Measurements from ENCODE around the gene FOXF1.

The FOXF1 gene

GRCh38 chr16:86464044-86464443, 46.3 kb upstream of the FOXF1 start:
- Histone ChIP-seq H3K9me2 (replicated peaks; ENCODE audit: insufficient read depth, low read length) (no peaks in the 10 kb centered on the region), H2AFZ (ENCODE audit: low read length) (no peak overlapping the region), H3K4me1 (ENCODE audit: low read length) (no peaks in the 10 kb centered on the region), H3K27me3 (replicated peaks; ENCODE audit: insufficient read depth, low read length) (peaks cover 19% of the 10 kb centered on the region), H3F3A (ENCODE audit: insufficient read depth, low read length) (no peaks in the 10 kb centered on the region), H3K9me3 (replicated peaks; ENCODE audit: insufficient read depth, low read length) (no peaks in the 10 kb centered on the region), H3K79me2 (ENCODE audit: low read length) (no peaks in the 10 kb centered on the region), H3K27ac (ENCODE audit: low read length) (no peak overlapping the region), H3K9ac (ENCODE audit: low read length) (no peak overlapping the region), H3K4me3 (ENCODE audit: low read length) (no peak overlapping the region), H3K4me2 (ENCODE audit: low read depth, low read length) (no peak overlapping the region), H3K36me3 (replicated peaks; ENCODE audit: insufficient read depth, low read length) (no peaks in the 10 kb centered on the region), H4K20me1 (ENCODE audit: insufficient read depth, low read length) (no peaks in the 10 kb centered on the region)
- DNase-seq = no peak
- no peak for TF ChIP-seq EZH2 (optimal IDR thresholded peaks at IDR 0.05; ENCODE audit: low read depth, low read length)
- TF ChIP-seq EZH2phosphoT487 (IDR thresholded peaks at IDR 0.05; ENCODE audit: low read length) = no peak
- TF ChIP-seq, protein P1, sequence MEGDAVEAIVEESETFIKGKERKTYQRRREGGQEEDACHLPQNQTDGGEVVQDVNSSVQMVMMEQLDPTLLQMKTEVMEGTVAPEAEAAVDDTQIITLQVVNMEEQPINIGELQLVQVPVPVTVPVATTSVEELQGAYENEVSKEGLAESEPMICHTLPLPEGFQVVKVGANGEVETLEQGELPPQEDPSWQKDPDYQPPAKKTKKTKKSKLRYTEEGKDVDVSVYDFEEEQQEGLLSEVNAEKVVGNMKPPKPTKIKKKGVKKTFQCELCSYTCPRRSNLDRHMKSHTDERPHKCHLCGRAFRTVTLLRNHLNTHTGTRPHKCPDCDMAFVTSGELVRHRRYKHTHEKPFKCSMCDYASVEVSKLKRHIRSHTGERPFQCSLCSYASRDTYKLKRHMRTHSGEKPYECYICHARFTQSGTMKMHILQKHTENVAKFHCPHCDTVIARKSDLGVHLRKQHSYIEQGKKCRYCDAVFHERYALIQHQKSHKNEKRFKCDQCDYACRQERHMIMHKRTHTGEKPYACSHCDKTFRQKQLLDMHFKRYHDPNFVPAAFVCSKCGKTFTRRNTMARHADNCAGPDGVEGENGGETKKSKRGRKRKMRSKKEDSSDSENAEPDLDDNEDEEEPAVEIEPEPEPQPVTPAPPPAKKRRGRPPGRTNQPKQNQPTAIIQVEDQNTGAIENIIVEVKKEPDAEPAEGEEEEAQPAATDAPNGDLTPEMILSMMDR (IDR thresholded peaks at IDR 0.05; ENCODE audit: low read length) = no peak

- Histone ChIP-seq H3K4me3 (ENCODE audit: low read length) (no peak overlapping the region), H3K9me3 (replicated peaks; ENCODE audit: insufficient read depth, low read length) (no peaks in the 10 kb centered on the region), H3F3A (ENCODE audit: insufficient read depth, low read length) (no peaks in the 10 kb centered on the region), H3K9me2 (replicated peaks; ENCODE audit: insufficient read depth, low read length) (no peaks in the 10 kb centered on the region), H3K9ac (ENCODE audit: low read length) (no peak overlapping the region), H3K27me3 (replicated peaks; ENCODE audit: insufficient read depth, low read length) (peaks cover 25% of the 10 kb centered on the region), H3K4me2 (ENCODE audit: low read depth, low read length) (no peak overlapping the region), H3K36me3 (replicated peaks; ENCODE audit: insufficient read depth, low read length) (no peaks in the 10 kb centered on the region), H3K4me1 (ENCODE audit: low read length) (no peaks in the 10 kb centered on the region), H2AFZ (ENCODE audit: low read length) (no peak overlapping the region), H3K79me2 (ENCODE audit: low read length) (no peaks in the 10 kb centered on the region), H3K27ac (ENCODE audit: low read length) (no peak overlapping the region), H4K20me1 (ENCODE audit: insufficient read depth, low read length) (no peaks in the 10 kb centered on the region)
- DNase-seq = no peak
- TF ChIP-seq, protein P1 (IDR thresholded peaks at IDR 0.05; ENCODE audit: low read length) = no peak
- no peak for TF ChIP-seq EZH2 (optimal IDR thresholded peaks at IDR 0.05; ENCODE audit: low read depth, low read length)
- TF ChIP-seq EZH2phosphoT487 (IDR thresholded peaks at IDR 0.05; ENCODE audit: low read length) = no peak
These were observed 44.9 kb upstream of the FOXF1 start for GRCh38 chr16:86465434-86465833.

DNA sequence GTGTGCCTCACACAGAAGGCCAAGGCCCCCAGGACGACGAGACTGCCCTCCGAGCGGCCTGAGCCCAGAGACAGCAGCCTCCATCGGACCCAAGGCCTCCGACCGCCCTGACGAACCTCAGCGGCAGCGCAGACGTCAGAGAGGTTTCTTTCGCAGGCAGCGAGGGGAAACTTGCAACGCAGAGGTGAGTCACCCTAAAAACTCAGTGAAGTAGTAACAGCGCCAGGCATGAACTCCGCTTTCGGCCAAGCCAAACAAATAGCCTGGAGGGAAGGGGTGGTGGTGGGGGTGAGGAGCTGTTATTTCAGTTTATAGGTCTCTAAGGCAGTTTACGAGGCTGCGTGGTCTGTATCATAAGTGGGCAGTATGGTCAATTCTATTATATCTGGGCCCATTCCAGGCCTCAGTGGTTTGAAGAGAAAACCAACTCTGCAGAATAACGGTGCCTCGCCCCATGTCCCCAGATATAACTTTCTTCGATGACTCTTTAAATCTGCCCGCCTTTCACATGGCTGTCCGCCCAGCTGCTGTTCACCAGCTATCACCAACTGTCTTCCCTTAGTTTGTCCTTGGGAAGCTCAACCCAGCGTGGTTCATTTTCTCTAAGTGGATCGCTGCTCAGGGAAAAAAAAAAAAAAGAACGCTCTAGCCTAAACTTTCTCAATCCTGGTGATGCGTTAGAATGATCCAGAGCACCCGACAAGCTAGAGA, 43.5 kb upstream of the FOXF1 start:
- Histone ChIP-seq H4K20me1 (ENCODE audit: insufficient read depth, low read length) (no peaks in the 10 kb centered on the region), H2AFZ (ENCODE audit: low read length) (no peak overlapping the region), H3K36me3 (replicated peaks; ENCODE audit: insufficient read depth, low read length) (no peaks in the 10 kb centered on the region), H3F3A (ENCODE audit: insufficient read depth, low read length) (no peaks in the 10 kb centered on the region), H3K4me3 (ENCODE audit: low read length) (no peak overlapping the region), H3K4me1 (ENCODE audit: low read length) (no peaks in the 10 kb centered on the region), H3K9me2 (replicated peaks; ENCODE audit: insufficient read depth, low read length) (no peaks in the 10 kb centered on the region), H3K9me3 (replicated peaks; ENCODE audit: insufficient read depth, low read length) (no peaks in the 10 kb centered on the region), H3K4me2 (ENCODE audit: low read depth, low read length) (no peak overlapping the region), H3K27ac (ENCODE audit: low read length) (no peak overlapping the region), H3K79me2 (ENCODE audit: low read length) (no peaks in the 10 kb centered on the region), H3K27me3 (replicated peaks; ENCODE audit: insufficient read depth, low read length) (peaks cover 30% of the 10 kb centered on the region), H3K9ac (ENCODE audit: low read length) (no peak overlapping the region)
- no peak for DNase-seq
- TF ChIP-seq EZH2phosphoT487 (IDR thresholded peaks at IDR 0.05; ENCODE audit: low read length) (no peak), EZH2 (optimal IDR thresholded peaks at IDR 0.05; ENCODE audit: low read depth, low read length) (no peak)
- TF ChIP-seq, protein P1 (IDR thresholded peaks at IDR 0.05; ENCODE audit: low read length) = no peak

Data from MM.1S (cell line).